SU-DHL-6 (cell line): ENCODE measurements around the gene DIS3L.

Experiments
- EZH2phosphoT487 ChIP-seq: fragments of 200-600 bp; sonication (generic), shearing (Covaris generic); conservative IDR thresholded peaks from 2 replicates; pipeline ENCODE4 v1.6.1; 2018; ENCODE audit warnings: mild to moderate bottlenecking, antibody characterized with exemption, low read length, moderate library complexity, mixed read lengths
- TF ChIP-seq, protein P1 (sequence below): fragments of 200-600 bp; sonication (generic); IDR thresholded peaks from one replicate; pipeline ENCODE4 v1.5.1; 2017; ENCODE audit warnings: antibody characterized with exemption, mild to moderate bottlenecking, low read length, moderate library complexity; ENCODE audit not compliant: insufficient read depth, poor library complexity, severe bottlenecking

DNA sequence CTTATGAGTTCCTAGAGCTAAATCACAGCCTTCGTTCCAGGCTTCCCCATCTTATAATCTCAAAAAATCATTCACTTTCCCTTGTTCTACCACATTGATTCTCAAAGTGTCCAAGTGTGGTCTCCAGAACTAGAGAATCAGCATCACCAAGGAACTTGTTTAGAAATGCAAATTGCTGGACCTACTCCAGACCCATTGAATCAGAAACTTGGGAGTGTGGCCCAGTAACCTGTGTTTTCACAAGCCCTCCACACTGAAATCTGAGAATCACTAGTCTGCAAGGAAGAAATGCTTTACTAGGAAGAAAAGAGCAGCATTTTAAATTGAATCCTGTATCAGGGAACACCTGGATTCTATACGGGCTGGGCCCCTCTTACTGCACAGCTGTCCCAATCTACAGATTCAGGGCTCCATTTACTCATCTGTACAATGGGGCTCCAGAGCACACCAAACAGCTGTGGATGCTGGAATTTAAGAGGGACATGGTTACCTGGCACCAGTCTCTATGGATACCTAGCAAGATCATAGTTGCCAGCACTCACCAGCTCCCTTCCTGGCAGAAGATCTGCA lies 43.7 kb upstream of the DIS3L start:
- TF ChIP-seq, protein P1, sequence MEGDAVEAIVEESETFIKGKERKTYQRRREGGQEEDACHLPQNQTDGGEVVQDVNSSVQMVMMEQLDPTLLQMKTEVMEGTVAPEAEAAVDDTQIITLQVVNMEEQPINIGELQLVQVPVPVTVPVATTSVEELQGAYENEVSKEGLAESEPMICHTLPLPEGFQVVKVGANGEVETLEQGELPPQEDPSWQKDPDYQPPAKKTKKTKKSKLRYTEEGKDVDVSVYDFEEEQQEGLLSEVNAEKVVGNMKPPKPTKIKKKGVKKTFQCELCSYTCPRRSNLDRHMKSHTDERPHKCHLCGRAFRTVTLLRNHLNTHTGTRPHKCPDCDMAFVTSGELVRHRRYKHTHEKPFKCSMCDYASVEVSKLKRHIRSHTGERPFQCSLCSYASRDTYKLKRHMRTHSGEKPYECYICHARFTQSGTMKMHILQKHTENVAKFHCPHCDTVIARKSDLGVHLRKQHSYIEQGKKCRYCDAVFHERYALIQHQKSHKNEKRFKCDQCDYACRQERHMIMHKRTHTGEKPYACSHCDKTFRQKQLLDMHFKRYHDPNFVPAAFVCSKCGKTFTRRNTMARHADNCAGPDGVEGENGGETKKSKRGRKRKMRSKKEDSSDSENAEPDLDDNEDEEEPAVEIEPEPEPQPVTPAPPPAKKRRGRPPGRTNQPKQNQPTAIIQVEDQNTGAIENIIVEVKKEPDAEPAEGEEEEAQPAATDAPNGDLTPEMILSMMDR = no peak
- no peak for TF ChIP-seq EZH2phosphoT487
